GM12874 (cell line): Measurements from ENCODE around the gene TH.
A peak's percentile ranks its signal among the peaks of the same experiment; 100 is the strongest.

Source experiments
- CTCF ChIP-seq: IDR thresholded peaks from 2 replicates; pipeline ENCODE4 v1.5.1; 2011; ENCODE audit warnings: low read depth, mild to moderate bottlenecking, control low read depth, low read length, moderate library complexity; ENCODE audit not compliant: insufficient read depth

The TH gene

GRCh38 chr11:2169626-2170570 lies 1.7 kb downstream of the TH start:
- TF ChIP-seq CTCF, result no peak

- no peak for TF ChIP-seq CTCF
Observed at GRCh38 chr11:2169005-2169378, 2.6 kb downstream of the TH start.

GRCh38 chr11:2168286-2169004 lies 3.2 kb downstream of the TH start:
- TF ChIP-seq CTCF, result no peak

DNA sequence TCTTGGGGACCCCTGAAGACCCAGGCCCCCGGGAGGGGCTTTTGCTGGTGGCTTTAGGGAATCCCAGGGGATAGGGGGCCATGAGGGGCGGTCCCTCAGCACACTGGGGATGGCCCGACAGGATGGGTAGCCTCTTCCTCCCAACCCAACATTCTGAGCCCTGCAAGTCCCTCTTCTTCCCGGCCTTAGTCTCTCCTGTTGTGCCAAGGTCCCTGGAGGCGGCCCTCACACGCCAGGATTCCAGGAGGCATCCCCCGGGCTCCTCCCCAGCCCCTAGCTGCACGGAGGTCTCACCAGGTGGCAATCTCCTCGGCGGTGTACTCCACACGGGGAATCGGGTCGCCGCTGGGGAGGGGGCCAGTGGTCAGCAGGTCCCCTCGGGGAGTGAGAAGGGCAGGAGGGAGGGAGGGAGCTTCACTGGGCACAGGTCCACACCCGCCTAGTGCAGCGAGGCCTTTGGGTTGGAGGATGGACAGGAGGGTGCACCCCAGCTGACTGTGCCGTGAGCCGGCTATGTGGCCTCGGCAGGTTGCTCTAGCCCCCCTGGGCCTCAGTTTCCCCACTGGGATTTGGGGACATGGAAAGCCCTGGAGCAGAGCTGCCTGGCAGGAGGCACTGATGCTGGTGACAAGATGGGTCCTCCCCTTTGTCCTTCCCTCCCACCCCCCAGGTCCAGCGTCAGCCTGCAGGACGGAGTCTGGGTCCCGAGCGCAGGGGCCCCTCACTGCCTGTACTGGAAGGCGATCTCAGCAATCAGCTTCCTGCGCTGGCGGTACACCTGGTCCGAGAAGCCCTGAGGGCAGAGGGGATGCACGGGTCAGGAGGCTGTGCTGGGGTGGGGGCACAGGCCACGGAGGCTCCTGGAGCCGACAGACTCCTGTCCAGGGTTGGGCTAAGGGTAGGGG lies 4.2 kb downstream of the TH start:
- TF ChIP-seq CTCF, result no peak

GRCh38 chr11:2166091-2166851 lies 5.3 kb downstream of the TH start:
- TF ChIP-seq CTCF, result peak; percentile 66

DNA sequence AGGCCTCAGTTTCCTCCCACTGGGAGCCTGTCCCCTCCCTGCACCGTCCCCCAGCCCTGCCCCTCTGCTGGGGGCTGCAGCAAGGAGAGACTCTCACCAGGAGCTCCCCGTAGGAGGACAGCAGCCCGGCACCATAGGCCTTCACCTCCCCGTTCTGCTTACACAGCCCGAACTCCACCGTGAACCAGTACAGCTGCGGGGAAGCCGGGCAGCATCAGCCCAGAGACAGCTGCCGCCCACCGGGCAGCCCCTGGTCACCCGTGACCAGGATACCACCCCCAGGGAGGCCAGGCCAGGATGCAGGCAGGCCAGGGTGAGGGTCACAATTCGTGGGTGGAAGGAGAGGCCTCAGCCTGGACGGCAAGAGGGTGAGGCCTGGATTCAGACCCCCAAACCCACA lies 6.0 kb downstream of the TH start:
- no peak for TF ChIP-seq CTCF
